Upper lobe of left lung (tissue), 6 donors: Measurements from ENCODE around the gene WWC1. TPM values are rescaled to one million over a fixed set of nuclear protein-coding genes. Genes with fewer than 3 reads are reported as not detected.

Experiments used
- ATAC-seq, 2 donors: fragments of 200-7000 bp; cut with Tn5 transposase; one replicate each; pipeline ENCODE4 v1.9.1; 2022; ENCODE audit warnings: mild to moderate bottlenecking in 2 of 2, moderate library complexity in 2 of 2; ENCODE audit not compliant: low FRiP score in 2 of 2
- DNase-seq, 2 donors: peaks; one replicate each; pipeline ENCODE4 v3.0.0-alpha.2; 2019 to 2020
- H3K27ac ChIP-seq, 4 donors: fragments of 200-600 bp; sonication (generic); one replicate each; pipeline ENCODE4 v1.5.1; 2016 to 2019
- H3K27me3 ChIP-seq, 4 donors: fragments of 200-600 bp; sonication (generic); one replicate each; pipeline ENCODE4 v1.5.1; 2017 to 2019
- H3K36me3 ChIP-seq, 4 donors: fragments of 200-600 bp; sonication (generic); one replicate each; pipeline ENCODE4 v1.5.1; 2016 to 2019
- H3K4me1 ChIP-seq, 4 donors: fragments of 200-600 bp; sonication (generic); one replicate each; pipeline ENCODE4 v1.5.1; 2018 to 2019
- H3K4me3 ChIP-seq, 4 donors: fragments of 200-600 bp; sonication (generic); one replicate each; pipeline ENCODE4 v1.5.1; 2017 to 2019; ENCODE audit warnings: mild to moderate bottlenecking in 2 of 4, moderate library complexity in 1 of 4
- H3K9me3 ChIP-seq, 4 donors: fragments of 200-600 bp; sonication (generic); one replicate each; pipeline ENCODE4 v1.5.1; 2018 to 2019
- CTCF ChIP-seq, 6 experiments: fragments of 450-650 bp in 4 of 6; fragments of 200-600 bp in 2 of 6; sonication (generic) in 2 of 6; IDR thresholded peaks; one replicate each; pipeline ENCODE4 v1.5.1; 2016 to 2019; ENCODE audit warnings: antibody characterized with exemption in 6 of 6
- EP300 ChIP-seq, 4 donors: sonication (generic); formaldehyde crosslinking; IDR thresholded peaks; one replicate each; pipeline ENCODE4 v1.5.1; 2017; ENCODE audit warnings: antibody characterized with exemption in 4 of 4, control low read depth in 2 of 4
- POLR2A ChIP-seq, 4 donors: fragments of 450-650 bp; IDR thresholded peaks; one replicate each; pipeline ENCODE4 v1.5.1; 2016 to 2017; ENCODE audit warnings: antibody characterized with exemption in 4 of 4, mild to moderate bottlenecking in 2 of 4
- POLR2AphosphoS5 ChIP-seq, 2 donors: sonication (generic); formaldehyde crosslinking; IDR thresholded peaks; one replicate each; pipeline ENCODE4 v1.5.1; 2017; ENCODE audit warnings: antibody characterized with exemption in 2 of 2
- WGBS, 2 donors: methylation state at CpG; one replicate each; pipeline ENCODE4 v1.1.5; 2017 to 2018; 5-methylcytosine and 5-hydroxymethylcytosine counted together
- total RNA-seq, 6 donors: library from RNA; depleted of rRNA in 4 of 6; stranded (reverse); fragments of >200 nt in 4 of 6; gene quantifications; one replicate each; pipeline versions ENCODE4 v1.1.0 to v1.2.1, GENCODE V29; 2016 to 2021
- donor health status: DM: no; HTN: no; CAD: no; lungs with moderate emphysema.
- donor health status: DM: no; HTN: yes; CAD: no; lungs with severe emphysema.

The WWC1 gene
- total RNA-seq, 6 donors from 2014 or later: 64.9 to 99.1 (median 86.4) TPM

- WGBS, 2 donors: 55 to 60% methylated on average over 11 to 12 of the region's 12 CpGs
- Histone ChIP-seq H3K9me3 (no peaks in the 10 kb centered on the region), H3K27ac (peak overlapping the region; percentile 63 to 81 (median 71)), H3K36me3 (no peaks in the 10 kb centered on the region), H3K27me3 (no peaks in the 10 kb centered on the region), H3K4me1 (peaks cover 0 to 48% (median 23%) of the 10 kb centered on the region in 4 donors), H3K4me3 (no peak overlapping the region)
- ATAC-seq: peak; percentile 43 to 69
- peak in 1 of 2 donors; percentile 88 for DNase-seq
- peak in 1 of 6 experiments; percentile 6 for TF ChIP-seq CTCF (IDR thresholded peaks at IDR 0.05)
- TF ChIP-seq POLR2AphosphoS5 (IDR thresholded peaks at IDR 0.05): peak in 1 of 2 donors; percentile 46
- TF ChIP-seq EP300 (IDR thresholded peaks at IDR 0.05): peak in 2 of 4 donors; percentile 20 to 69
- no peak for TF ChIP-seq POLR2A (IDR thresholded peaks at IDR 0.05)
Measured at GRCh38 chr5:168314735-168315411, 23.4 kb downstream of the WWC1 start.

- H3K27me3 ChIP-seq: no peaks in the 10 kb centered on the region
- peak overlapping the region; percentile 50 to 81 (median 70) for H3K27ac ChIP-seq
- WGBS, 2 donors: 71 to 79% methylated on average over 9 to 10 of the region's 10 CpGs
- H3K4me3 ChIP-seq: no peak overlapping the region
- H3K36me3 ChIP-seq: no peaks in the 10 kb centered on the region
- ATAC-seq: no peak
- no peak for DNase-seq
- H3K9me3 ChIP-seq: no peaks in the 10 kb centered on the region
- peaks cover 0 to 48% (median 23%) of the 10 kb centered on the region in 4 donors for H3K4me1 ChIP-seq
- no peak for TF ChIP-seq EP300 (IDR thresholded peaks at IDR 0.05)
- TF ChIP-seq POLR2AphosphoS5 (IDR thresholded peaks at IDR 0.05): no peak
- TF ChIP-seq CTCF (IDR thresholded peaks at IDR 0.05): no peak
Measured at GRCh38 chr5:168315416-168316138, 24.1 kb downstream of the WWC1 start.

- peak overlapping the region; percentile 50 to 81 (median 70) for H3K27ac ChIP-seq
- no peak overlapping the region for H3K4me3 ChIP-seq
- H3K4me1 ChIP-seq: peaks cover 0 to 45% (median 21%) of the 10 kb centered on the region in 4 donors
- peak in 1 of 2 donors; percentile 85 for DNase-seq
- 54 to 66% methylated on average over 8 to 9 of the region's 9 CpGs for WGBS, 2 donors
- ATAC-seq: peak; percentile 16 to 71
- TF ChIP-seq POLR2AphosphoS5 (IDR thresholded peaks at IDR 0.05): no peak
- no peak for TF ChIP-seq CTCF (IDR thresholded peaks at IDR 0.05)
- no peak for TF ChIP-seq EP300 (IDR thresholded peaks at IDR 0.05)
- no peak for TF ChIP-seq POLR2A (IDR thresholded peaks at IDR 0.05)
- no peaks in the 10 kb centered on the region for H3K27me3 ChIP-seq
- H3K36me3 ChIP-seq: no peaks in the 10 kb centered on the region
- H3K9me3 ChIP-seq: no peaks in the 10 kb centered on the region
Measured at GRCh38 chr5:168316139-168316578, 24.7 kb downstream of the WWC1 start.

DNA sequence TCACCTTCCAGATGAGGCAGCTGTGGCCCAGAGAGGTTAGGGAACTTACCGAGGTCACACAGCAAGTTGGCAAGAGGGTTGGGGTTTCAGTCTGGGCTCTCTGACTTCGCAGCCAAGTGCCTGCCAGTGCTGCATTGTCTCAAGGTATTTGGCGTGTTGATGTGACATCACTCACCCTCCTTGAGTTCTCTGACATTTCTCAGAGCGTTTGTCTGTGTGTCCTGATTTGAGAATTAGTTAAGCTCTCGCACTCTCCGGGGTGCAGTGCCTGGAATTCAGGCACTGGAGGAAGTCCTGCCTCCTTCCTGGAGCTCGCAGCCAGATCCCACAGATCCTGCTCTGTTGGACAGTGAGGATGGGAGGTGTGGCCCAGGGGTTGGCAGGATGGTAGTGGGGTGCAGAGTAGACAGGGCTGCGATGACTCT is 25.7 kb downstream of the WWC1 start:
- Histone ChIP-seq H3K36me3 (no peaks in the 10 kb centered on the region), H3K4me3 (no peak overlapping the region), H3K27ac (peak overlapping the region; percentile 30 to 81 (median 70)), H3K9me3 (no peaks in the 10 kb centered on the region), H3K4me1 (peaks cover 0 to 40% (median 20%) of the 10 kb centered on the region in 4 donors), H3K27me3 (no peaks in the 10 kb centered on the region)
- no peak for DNase-seq
- ATAC-seq: peak; percentile 15 to 25
- TF ChIP-seq CTCF (IDR thresholded peaks at IDR 0.05) (no peak), POLR2AphosphoS5 (IDR thresholded peaks at IDR 0.05) (no peak), POLR2A (IDR thresholded peaks at IDR 0.05) (no peak), EP300 (IDR thresholded peaks at IDR 0.05) (no peak)
- WGBS, 2 donors: 51 to 54% methylated on average over 7 to 8 of the region's 8 CpGs
